Activated naive CD4-positive, alpha-beta T cell treated with anti-CD3 and anti-CD28 coated beads, Interleukin-2, amount 50 U/mL, for 24 hours (primary cell): ENCODE results near the gene MYO7A.
A peak's percentile ranks its signal among the peaks of the same experiment; 100 is the strongest.

Experiments
- H3K27ac Mint-ChIP-seq: one replicate; pipeline ENCODE4 v1.8.0; 2021; ENCODE audit warnings: mild to moderate bottlenecking, mixed read lengths
- H3K27me3 Mint-ChIP-seq: one replicate; pipeline ENCODE4 v1.8.0; 2021; ENCODE audit warnings: mixed read lengths
- H3K36me3 Mint-ChIP-seq: one replicate; pipeline ENCODE4 v1.8.0; 2021; ENCODE audit warnings: mixed read lengths
- H3K4me1 Mint-ChIP-seq: one replicate; pipeline ENCODE4 v1.8.0; 2021; ENCODE audit warnings: mixed read lengths
- H3K4me3 Mint-ChIP-seq: one replicate; pipeline ENCODE4 v1.8.0; 2021; ENCODE audit warnings: mild to moderate bottlenecking, mixed read lengths
- H3K9me3 Mint-ChIP-seq: one replicate; pipeline ENCODE4 v1.8.0; 2021; ENCODE audit warnings: mixed read lengths

MYO7A gene

GRCh38 chr11:77230878-77231605 lies 103.0 kb downstream of the MYO7A start:
- H3K4me3 Mint-ChIP-seq, result no peak overlapping the region
- no peak overlapping the region for H3K27ac Mint-ChIP-seq
- no peaks in the 10 kb centered on the region for H3K4me1 Mint-ChIP-seq
- peaks cover 8% of the 10 kb centered on the region for H3K27me3 Mint-ChIP-seq
- no peaks in the 10 kb centered on the region for H3K9me3 Mint-ChIP-seq
- H3K36me3 Mint-ChIP-seq, result no peaks in the 10 kb centered on the region

- H3K4me1 Mint-ChIP-seq, result no peaks in the 10 kb centered on the region
- H3K36me3 Mint-ChIP-seq, result no peaks in the 10 kb centered on the region
- no peak overlapping the region for H3K27ac Mint-ChIP-seq
- H3K27me3 Mint-ChIP-seq, result peaks cover 7% of the 10 kb centered on the region
- no peak overlapping the region for H3K4me3 Mint-ChIP-seq
- no peaks in the 10 kb centered on the region for H3K9me3 Mint-ChIP-seq
These were observed 103.8 kb downstream of the MYO7A start for GRCh38 chr11:77231800-77232199.

GRCh38 chr11:77232242-77232641 lies 104.2 kb downstream of the MYO7A start:
- Mint-ChIP-seq H3K4me3 (no peak overlapping the region), H3K27ac (no peak overlapping the region), H3K9me3 (no peaks in the 10 kb centered on the region), H3K27me3 (peaks cover 3% of the 10 kb centered on the region), H3K36me3 (no peaks in the 10 kb centered on the region), H3K4me1 (no peaks in the 10 kb centered on the region)

GRCh38 chr11:77233011-77233410 lies 105.0 kb downstream of the MYO7A start:
- H3K9me3 Mint-ChIP-seq, result no peaks in the 10 kb centered on the region
- H3K4me1 Mint-ChIP-seq, result no peaks in the 10 kb centered on the region
- H3K27ac Mint-ChIP-seq, result no peak overlapping the region
- no peaks in the 10 kb centered on the region for H3K36me3 Mint-ChIP-seq
- H3K27me3 Mint-ChIP-seq, result peaks cover 2% of the 10 kb centered on the region
- H3K4me3 Mint-ChIP-seq, result no peak overlapping the region

GRCh38 chr11:77236901-77237300 lies 108.9 kb downstream of the MYO7A start:
- Mint-ChIP-seq H3K4me1 (no peaks in the 10 kb centered on the region), H3K36me3 (no peaks in the 10 kb centered on the region), H3K4me3 (no peak overlapping the region), H3K27ac (no peak overlapping the region), H3K9me3 (no peaks in the 10 kb centered on the region), H3K27me3 (peaks cover 3% of the 10 kb centered on the region)

- Mint-ChIP-seq H3K36me3 (no peaks in the 10 kb centered on the region), H3K27me3 (no peaks in the 10 kb centered on the region), H3K27ac (peak overlapping the region; percentile 52), H3K4me1 (no peaks in the 10 kb centered on the region), H3K9me3 (no peaks in the 10 kb centered on the region), H3K4me3 (no peak overlapping the region)
These were observed 116.4 kb downstream of the MYO7A start for GRCh38 chr11:77244277-77245027.

- Mint-ChIP-seq H3K36me3 (no peaks in the 10 kb centered on the region), H3K27ac (no peak overlapping the region), H3K4me3 (no peak overlapping the region), H3K9me3 (peaks cover 17% of the 10 kb centered on the region), H3K27me3 (no peaks in the 10 kb centered on the region), H3K4me1 (peaks cover 13% of the 10 kb centered on the region)
These were observed 121.4 kb downstream of the MYO7A start for GRCh38 chr11:77249427-77249826.

- Mint-ChIP-seq H3K27me3 (peaks cover 3% of the 10 kb centered on the region), H3K4me1 (peaks cover 13% of the 10 kb centered on the region), H3K4me3 (no peak overlapping the region), H3K27ac (peak overlapping the region; percentile 80), H3K9me3 (peaks cover 17% of the 10 kb centered on the region), H3K36me3 (no peaks in the 10 kb centered on the region)
These were observed 123.0 kb downstream of the MYO7A start for GRCh38 chr11:77250881-77251640.

GRCh38 chr11:77252555-77253270 lies 124.7 kb downstream of the MYO7A start:
- peaks cover 17% of the 10 kb centered on the region for H3K9me3 Mint-ChIP-seq
- peaks cover 10% of the 10 kb centered on the region for H3K27me3 Mint-ChIP-seq
- no peak overlapping the region for H3K27ac Mint-ChIP-seq
- H3K36me3 Mint-ChIP-seq, result no peaks in the 10 kb centered on the region
- H3K4me1 Mint-ChIP-seq, result peaks cover 13% of the 10 kb centered on the region
- H3K4me3 Mint-ChIP-seq, result no peak overlapping the region

- Mint-ChIP-seq H3K27ac (no peak overlapping the region), H3K36me3 (no peaks in the 10 kb centered on the region), H3K4me3 (no peak overlapping the region), H3K4me1 (peaks cover 13% of the 10 kb centered on the region), H3K27me3 (peaks cover 11% of the 10 kb centered on the region), H3K9me3 (peaks cover 17% of the 10 kb centered on the region)
These were observed 125.6 kb downstream of the MYO7A start for GRCh38 chr11:77253690-77254089.

GRCh38 chr11:77259641-77260040 lies 131.6 kb downstream of the MYO7A start:
- Mint-ChIP-seq H3K27ac (no peak overlapping the region), H3K4me3 (no peak overlapping the region), H3K27me3 (peaks cover 28% of the 10 kb centered on the region), H3K36me3 (peaks cover 2% of the 10 kb centered on the region), H3K4me1 (no peaks in the 10 kb centered on the region), H3K9me3 (peaks cover 6% of the 10 kb centered on the region)

- no peaks in the 10 kb centered on the region for H3K4me1 Mint-ChIP-seq
- peaks cover 2% of the 10 kb centered on the region for H3K36me3 Mint-ChIP-seq
- H3K27me3 Mint-ChIP-seq, result peaks cover 18% of the 10 kb centered on the region
- H3K4me3 Mint-ChIP-seq, result no peak overlapping the region
- H3K27ac Mint-ChIP-seq, result no peak overlapping the region
- peaks cover 6% of the 10 kb centered on the region for H3K9me3 Mint-ChIP-seq
These were observed 134.8 kb downstream of the MYO7A start for GRCh38 chr11:77262803-77263202.
